ENCODE data around the gene CCDC85A. TPM values are rescaled to one million over a fixed set of nuclear protein-coding genes. Genes with fewer than 3 reads are reported as not detected.

CCDC85A gene
- total RNA-seq, 1 experiment from 2014 or later, result 0.10 TPM

DNA sequence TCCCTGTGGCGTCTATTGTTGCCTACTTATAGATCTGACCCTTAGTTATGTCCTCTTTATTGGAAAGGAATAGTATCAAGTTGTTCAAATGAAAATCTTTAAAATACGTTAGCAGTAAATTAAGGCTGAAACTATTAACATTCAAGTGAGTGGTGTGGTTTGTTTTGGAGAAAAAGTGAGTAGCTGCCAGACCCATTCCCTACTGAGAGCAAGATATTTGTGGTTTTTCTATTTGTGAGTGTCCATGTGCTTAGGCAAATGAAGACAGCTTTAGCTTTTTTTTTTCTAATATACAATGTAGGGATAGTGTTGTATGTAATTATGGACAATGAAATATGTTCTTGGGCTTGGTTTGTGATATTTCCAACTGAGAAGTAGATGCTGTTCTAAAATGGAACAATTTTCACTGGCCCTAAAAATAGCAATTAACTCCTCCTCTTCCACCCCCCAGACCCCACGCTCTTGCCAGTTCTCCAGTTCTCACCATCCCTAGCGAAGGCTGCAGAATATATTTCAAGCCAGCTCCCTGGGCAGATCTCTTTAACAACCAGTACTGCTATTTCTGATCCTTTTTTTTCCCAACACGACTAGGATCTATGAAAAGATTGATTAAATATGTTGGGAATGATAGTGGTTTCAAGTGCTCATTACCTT, 83.1 kb downstream of the CCDC85A start (continued):
- TF ChIP-seq, protein P1, sequence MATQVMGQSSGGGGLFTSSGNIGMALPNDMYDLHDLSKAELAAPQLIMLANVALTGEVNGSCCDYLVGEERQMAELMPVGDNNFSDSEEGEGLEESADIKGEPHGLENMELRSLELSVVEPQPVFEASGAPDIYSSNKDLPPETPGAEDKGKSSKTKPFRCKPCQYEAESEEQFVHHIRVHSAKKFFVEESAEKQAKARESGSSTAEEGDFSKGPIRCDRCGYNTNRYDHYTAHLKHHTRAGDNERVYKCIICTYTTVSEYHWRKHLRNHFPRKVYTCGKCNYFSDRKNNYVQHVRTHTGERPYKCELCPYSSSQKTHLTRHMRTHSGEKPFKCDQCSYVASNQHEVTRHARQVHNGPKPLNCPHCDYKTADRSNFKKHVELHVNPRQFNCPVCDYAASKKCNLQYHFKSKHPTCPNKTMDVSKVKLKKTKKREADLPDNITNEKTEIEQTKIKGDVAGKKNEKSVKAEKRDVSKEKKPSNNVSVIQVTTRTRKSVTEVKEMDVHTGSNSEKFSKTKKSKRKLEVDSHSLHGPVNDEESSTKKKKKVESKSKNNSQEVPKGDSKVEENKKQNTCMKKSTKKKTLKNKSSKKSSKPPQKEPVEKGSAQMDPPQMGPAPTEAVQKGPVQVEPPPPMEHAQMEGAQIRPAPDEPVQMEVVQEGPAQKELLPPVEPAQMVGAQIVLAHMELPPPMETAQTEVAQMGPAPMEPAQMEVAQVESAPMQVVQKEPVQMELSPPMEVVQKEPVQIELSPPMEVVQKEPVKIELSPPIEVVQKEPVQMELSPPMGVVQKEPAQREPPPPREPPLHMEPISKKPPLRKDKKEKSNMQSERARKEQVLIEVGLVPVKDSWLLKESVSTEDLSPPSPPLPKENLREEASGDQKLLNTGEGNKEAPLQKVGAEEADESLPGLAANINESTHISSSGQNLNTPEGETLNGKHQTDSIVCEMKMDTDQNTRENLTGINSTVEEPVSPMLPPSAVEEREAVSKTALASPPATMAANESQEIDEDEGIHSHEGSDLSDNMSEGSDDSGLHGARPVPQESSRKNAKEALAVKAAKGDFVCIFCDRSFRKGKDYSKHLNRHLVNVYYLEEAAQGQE (IDR thresholded peaks at IDR 0.05; ENCODE audit: low read depth), result no peak
- no peak for TF ChIP-seq EGR1 (IDR thresholded peaks at IDR 0.05; ENCODE audit: low read depth)
- no peak for TF ChIP-seq POLR2A (IDR thresholded peaks at IDR 0.05; ENCODE audit: borderline replicate concordance, extremely low read depth, insufficient read depth, insufficient read length)
- TF ChIP-seq EZH2phosphoT487 (IDR thresholded peaks at IDR 0.05; ENCODE audit: borderline replicate concordance), result no peak
- TF ChIP-seq, protein P2, sequence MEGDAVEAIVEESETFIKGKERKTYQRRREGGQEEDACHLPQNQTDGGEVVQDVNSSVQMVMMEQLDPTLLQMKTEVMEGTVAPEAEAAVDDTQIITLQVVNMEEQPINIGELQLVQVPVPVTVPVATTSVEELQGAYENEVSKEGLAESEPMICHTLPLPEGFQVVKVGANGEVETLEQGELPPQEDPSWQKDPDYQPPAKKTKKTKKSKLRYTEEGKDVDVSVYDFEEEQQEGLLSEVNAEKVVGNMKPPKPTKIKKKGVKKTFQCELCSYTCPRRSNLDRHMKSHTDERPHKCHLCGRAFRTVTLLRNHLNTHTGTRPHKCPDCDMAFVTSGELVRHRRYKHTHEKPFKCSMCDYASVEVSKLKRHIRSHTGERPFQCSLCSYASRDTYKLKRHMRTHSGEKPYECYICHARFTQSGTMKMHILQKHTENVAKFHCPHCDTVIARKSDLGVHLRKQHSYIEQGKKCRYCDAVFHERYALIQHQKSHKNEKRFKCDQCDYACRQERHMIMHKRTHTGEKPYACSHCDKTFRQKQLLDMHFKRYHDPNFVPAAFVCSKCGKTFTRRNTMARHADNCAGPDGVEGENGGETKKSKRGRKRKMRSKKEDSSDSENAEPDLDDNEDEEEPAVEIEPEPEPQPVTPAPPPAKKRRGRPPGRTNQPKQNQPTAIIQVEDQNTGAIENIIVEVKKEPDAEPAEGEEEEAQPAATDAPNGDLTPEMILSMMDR (IDR thresholded peaks at IDR 0.05 in 2 of 3, conservative IDR thresholded peaks at IDR 0.05 in 1 of 3; ENCODE audit: borderline replicate concordance in 1 of 3, insufficient read depth in 1 of 3, low read depth in 2 of 3, low read length in 2 of 3), result no peak
- TF ChIP-seq POLR2AphosphoS5 (IDR thresholded peaks at IDR 0.05; ENCODE audit: low read depth, low read length), result no peak
- TF ChIP-seq FOSL1 (IDR thresholded peaks at IDR 0.05; ENCODE audit: low read depth), result no peak
- TF ChIP-seq EZH2 (IDR thresholded peaks at IDR 0.05), result no peak
- no peak for TF ChIP-seq SP1 (IDR thresholded peaks at IDR 0.05; ENCODE audit: low read depth)
- TF ChIP-seq SIN3A (IDR thresholded peaks at IDR 0.05; ENCODE audit: low read depth), result no peak

Data from HCT116 (cell line).